H9 (cell line): ENCODE data around the gene PEX1. TPM values are rescaled to one million over a fixed set of nuclear protein-coding genes. Genes with fewer than 3 reads are reported as not detected.
"Not testable (repeated sequence)": the region's sequence is repeated elsewhere in the genome, so short reads cannot be mapped to it uniquely, and the experiment has no call there.

Experiments used
- DNase-seq: peaks from one replicate; pipeline ENCODE4 v3.0.0-alpha.2; 2017
- H2AFZ ChIP-seq: one replicate; pipeline ENCODE4 v1.6.1; 2013; ENCODE audit warnings: mild to moderate bottlenecking, low read length, control low read depth, moderate library complexity
- H2AK5ac ChIP-seq: 2 replicates; pipeline ENCODE4 v1.6.1; 2013; ENCODE audit warnings: low read length, control low read depth, mixed read lengths; ENCODE audit not compliant: insufficient read length
- H2BK120ac ChIP-seq: one replicate; pipeline ENCODE4 v1.6.1; 2013; ENCODE audit warnings: low read depth, mild to moderate bottlenecking, low read length, control low read depth, inconsistent platforms; ENCODE audit not compliant: poor library complexity, severe bottlenecking
- H2BK12ac ChIP-seq: 2 replicates; pipeline ENCODE4 v1.6.1; 2013; ENCODE audit warnings: low read length, control low read depth, mixed read lengths, low read depth; ENCODE audit not compliant: insufficient read length
- H2BK15ac ChIP-seq: 2 replicates; pipeline ENCODE4 v1.6.1; 2013; ENCODE audit warnings: low read depth, low read length, control low read depth
- H2BK20ac ChIP-seq: one replicate; pipeline ENCODE4 v1.6.1; 2013; ENCODE audit warnings: low read depth, mild to moderate bottlenecking, low read length, control low read depth, inconsistent platforms; ENCODE audit not compliant: poor library complexity, severe bottlenecking
- H2BK5ac ChIP-seq: 2 replicates; pipeline ENCODE4 v1.6.1; 2013; ENCODE audit warnings: low read length, control low read depth, mixed read lengths; ENCODE audit not compliant: insufficient read length
- H3K14ac ChIP-seq: 2 replicates; pipeline ENCODE4 v1.6.1; 2013; ENCODE audit warnings: low read length, control low read depth; ENCODE audit not compliant: insufficient read depth
- H3K18ac ChIP-seq: 2 replicates; pipeline ENCODE4 v1.6.1; 2013; ENCODE audit warnings: low read depth, mild to moderate bottlenecking, mixed read lengths, low read length, control low read depth; ENCODE audit not compliant: insufficient read length
- H3K23ac ChIP-seq: 2 replicates; pipeline ENCODE4 v1.6.1; 2013; ENCODE audit warnings: low read length, control low read depth, mixed read lengths, low read depth; ENCODE audit not compliant: insufficient read length
- H3K23me2 ChIP-seq: 2 replicates; pipeline ENCODE4 v1.6.1; 2013; ENCODE audit warnings: low read depth, mild to moderate bottlenecking, mixed read lengths, low read length, control low read depth; ENCODE audit not compliant: insufficient read length, poor library complexity, severe bottlenecking
- H3K27ac ChIP-seq: 2 replicates; pipeline ENCODE4 v1.5.1; 2013; ENCODE audit warnings: low read length, control low read depth, mixed read lengths, low read depth; ENCODE audit not compliant: insufficient read length
- H3K27me3 ChIP-seq: 2 replicates; pipeline ENCODE4 v1.6.1; 2013; ENCODE audit warnings: low read length, control low read depth, inconsistent platforms; ENCODE audit not compliant: insufficient read depth
- H3K4ac ChIP-seq: 2 replicates; pipeline ENCODE4 v1.6.1; 2013; ENCODE audit warnings: low read depth, mild to moderate bottlenecking, control low read depth, inconsistent platforms, low read length, moderate library complexity
- H3K4me1 ChIP-seq: 2 replicates; pipeline ENCODE4 v1.6.1; 2013; ENCODE audit warnings: low read length, control low read depth, inconsistent platforms; ENCODE audit not compliant: insufficient read depth
- H3K4me2 ChIP-seq: 2 replicates; pipeline ENCODE4 v1.6.1; 2013; ENCODE audit warnings: low read length, control low read depth, mixed read lengths; ENCODE audit not compliant: insufficient read length, insufficient read depth
- H3K56ac ChIP-seq: 2 replicates; pipeline ENCODE4 v1.6.1; 2013; ENCODE audit warnings: low read depth, mild to moderate bottlenecking, mixed read lengths, low read length, control low read depth; ENCODE audit not compliant: insufficient read length
- H3K79me1 ChIP-seq: 2 replicates; pipeline ENCODE4 v1.6.1; 2013; ENCODE audit warnings: low read depth, mild to moderate bottlenecking, moderate library complexity, low read length, control low read depth, inconsistent platforms; ENCODE audit not compliant: insufficient read depth, poor library complexity, severe bottlenecking
- H3K79me2 ChIP-seq: 2 replicates; pipeline ENCODE4 v1.6.1; 2013; ENCODE audit warnings: low read length, control low read depth, inconsistent platforms; ENCODE audit not compliant: insufficient read depth
- H3K9ac ChIP-seq: 2 replicates; pipeline ENCODE4 v1.6.1; 2013; ENCODE audit warnings: low read length, control low read depth, mixed read lengths; ENCODE audit not compliant: insufficient read length; ENCODE audit errors: extremely low read depth
- H3K9me3 ChIP-seq: one replicate; pipeline ENCODE4 v1.6.1; 2013; ENCODE audit warnings: low read depth, low read length, inconsistent platforms; ENCODE audit not compliant: control insufficient read depth
- H3T11ph ChIP-seq: one replicate; pipeline ENCODE4 v1.6.1; 2013; ENCODE audit warnings: mild to moderate bottlenecking, low read length, control low read depth, inconsistent platforms
- H4K20me1 ChIP-seq: one replicate; pipeline ENCODE4 v1.6.1; 2013; ENCODE audit not compliant: control insufficient read depth, insufficient read length, insufficient read depth
- H4K5ac ChIP-seq: 2 replicates; pipeline ENCODE4 v1.6.1; 2013; ENCODE audit warnings: low read depth, mild to moderate bottlenecking, mixed read lengths, low read length, control low read depth; ENCODE audit not compliant: insufficient read length
- H4K8ac ChIP-seq: replicated peaks from 2 replicates; pipeline ENCODE4 v1.6.1; 2013; ENCODE audit warnings: low read length, control low read depth, mixed read lengths, low read depth; ENCODE audit not compliant: insufficient read length
- H4K91ac ChIP-seq: 2 replicates; pipeline ENCODE4 v1.6.1; 2013; ENCODE audit warnings: low read depth, mild to moderate bottlenecking, moderate library complexity, mixed read lengths, low read length, control low read depth; ENCODE audit not compliant: insufficient read length
- H3K27ac Mint-ChIP-seq, 3 experiments: 2 replicates in 2 of 3; 3 replicates in 1 of 3; pipeline ENCODE4 v1.8.0; 2020 to 2021; ENCODE audit warnings: mixed read lengths in 3 of 3, mild to moderate bottlenecking in 1 of 3, moderate library complexity in 1 of 3
- H3K27me3 Mint-ChIP-seq: 2 replicates; pipeline ENCODE4 v1.8.0; 2021; ENCODE audit warnings: low read depth, mild to moderate bottlenecking, moderate library complexity, mixed read lengths
- H3K36me3 Mint-ChIP-seq, 3 experiments: 2 replicates in 2 of 3; 3 replicates in 1 of 3; pipeline ENCODE4 v1.8.0; 2020 to 2021; ENCODE audit warnings: low read depth in 3 of 3, mixed read lengths in 3 of 3; ENCODE audit not compliant: insufficient read depth in 1 of 3
- H3K4me1 Mint-ChIP-seq, 2 experiments: 2 replicates each; pipeline ENCODE4 v1.8.0; 2020; ENCODE audit warnings: mixed read lengths in 2 of 2
- H3K4me3 Mint-ChIP-seq, 2 experiments: 2 replicates in 1 of 2; 3 replicates in 1 of 2; pipeline ENCODE4 v1.8.0; 2020 to 2021; ENCODE audit warnings: mild to moderate bottlenecking in 2 of 2, mixed read lengths in 2 of 2, moderate library complexity in 1 of 2
- H3K9me3 Mint-ChIP-seq, 2 experiments: 2 replicates in 1 of 2; 3 replicates in 1 of 2; pipeline ENCODE4 v1.8.0; 2020; ENCODE audit warnings: mild to moderate bottlenecking in 2 of 2, mixed read lengths in 2 of 2, moderate library complexity in 1 of 2
- CTCF ChIP-seq: fragments of 200-600 bp; sonication (generic); conservative IDR thresholded peaks from 3 replicates; pipeline ENCODE4 v1.8.0; 2021; ENCODE audit warnings: antibody characterized with exemption, mild to moderate bottlenecking
- WGBS: extraction: QIAGEN DNeasy Blood & Tissue Kit; methylation state at CpG from one replicate; pipeline ENCODE4 v1.1.7; 2013; ENCODE audit warnings: missing lambda C conversion rate, low lambda C conversion rate, mixed read lengths; ENCODE audit not compliant: insufficient read length; ENCODE audit errors: extremely low coverage; 5-methylcytosine and 5-hydroxymethylcytosine counted together
- total RNA-seq: library from RNA; stranded (reverse); gene quantifications from 2 replicates; pipeline ENCODE4 v1.2.1, GENCODE V29; 2021

Gene PEX1
- total RNA-seq, 1 experiment from 2014 or later, result 21.8 TPM

- H3K23me2 ChIP-seq, result no peaks in the 10 kb centered on the region
- no peaks in the 10 kb centered on the region for H3K4me1 Mint-ChIP-seq
- no peaks in the 10 kb centered on the region for H3K79me2 ChIP-seq
- H3K9me3 ChIP-seq, result no peaks in the 10 kb centered on the region
- no peak overlapping the region for H4K8ac ChIP-seq
- no peak overlapping the region for H3K27ac ChIP-seq
- no peak for TF ChIP-seq CTCF
- H3T11ph ChIP-seq, result no peak overlapping the region
- no peaks in the 10 kb centered on the region for H3K9me3 Mint-ChIP-seq
- no CpG with 5 or more reads among the region's 2 CpGs for WGBS
- H3K27me3 ChIP-seq, result no peaks in the 10 kb centered on the region
- H3K56ac ChIP-seq, result no peak overlapping the region
- no peak overlapping the region for H2BK20ac ChIP-seq
- no peak overlapping the region for H3K9ac ChIP-seq
- H2BK120ac ChIP-seq, result no peak overlapping the region
- H3K27ac Mint-ChIP-seq, result no peak overlapping the region; a peak in 1 of 7 replicates
- H2AK5ac ChIP-seq, result no peak overlapping the region
- H3K14ac ChIP-seq, result no peak overlapping the region
- no peaks in the 10 kb centered on the region for H3K27me3 Mint-ChIP-seq
- H3K4ac ChIP-seq, result no peak overlapping the region
- no peak overlapping the region for H2AFZ ChIP-seq
- H3K18ac ChIP-seq, result no peak overlapping the region
- H3K4me2 ChIP-seq, result no peak overlapping the region
- no peak overlapping the region for H2BK15ac ChIP-seq
- H2BK12ac ChIP-seq, result no peak overlapping the region
- no peak overlapping the region for H4K5ac ChIP-seq
- no peak overlapping the region for H3K23ac ChIP-seq
- peaks cover 14 to 36% (median 30%) of the 10 kb centered on the region in 3 experiments; a peak in 6 of 7 replicates for H3K36me3 Mint-ChIP-seq
- no peaks in the 10 kb centered on the region for H3K79me1 ChIP-seq
- no peak overlapping the region for H3K4me3 Mint-ChIP-seq
- no peak overlapping the region for H2BK5ac ChIP-seq
- no peak for DNase-seq
- no peaks in the 10 kb centered on the region for H4K20me1 ChIP-seq
- H3K4me1 ChIP-seq, result no peaks in the 10 kb centered on the region
- no peak overlapping the region for H4K91ac ChIP-seq
Measured at GRCh38 chr7:92485267-92485892, 42.9 kb downstream of the PEX1 start.

- H3K27ac Mint-ChIP-seq, H4K20me1 ChIP-seq, H3K4me3 Mint-ChIP-seq, H3K14ac ChIP-seq, H3K79me2 ChIP-seq, H2AK5ac ChIP-seq, H3K4me1 ChIP-seq, H4K8ac ChIP-seq, H2BK15ac ChIP-seq, H3K9me3 Mint-ChIP-seq, H3K23ac ChIP-seq, H3K27me3 ChIP-seq, DNase-seq, H3K79me1 ChIP-seq, H3K4me1 Mint-ChIP-seq, H2AFZ ChIP-seq, H3K18ac ChIP-seq, H3T11ph ChIP-seq, H2BK5ac ChIP-seq, H2BK120ac ChIP-seq, H3K4me2 ChIP-seq, H3K9me3 ChIP-seq, H3K23me2 ChIP-seq, H4K5ac ChIP-seq, H2BK20ac ChIP-seq, H2BK12ac ChIP-seq, H3K27ac ChIP-seq, H4K91ac ChIP-seq, H3K9ac ChIP-seq, H3K27me3 Mint-ChIP-seq, H3K56ac ChIP-seq, H3K4ac ChIP-seq: not testable (repeated sequence)
- WGBS, result no CpG with 5 or more reads among the region's 6 CpGs
- peaks cover 13 to 32% (median 24%) of the 10 kb centered on the region in 3 experiments; a peak in 6 of 7 replicates for H3K36me3 Mint-ChIP-seq
Measured at GRCh38 chr7:92484226-92484625, 44.1 kb downstream of the PEX1 start.
